HepG2 (cell line): ENCODE results near the gene IL1A. TPM values are rescaled to one million over a fixed set of nuclear protein-coding genes. Genes with fewer than 3 reads are reported as not detected.

Experiments
- ARNTL ChIP-seq: sonication (generic); formaldehyde crosslinking; IDR thresholded peaks from 2 replicates; pipeline ENCODE4 v1.4.0; 2020; ENCODE audit warnings: mild to moderate bottlenecking, missing genetic modification reagents
- ELF3 ChIP-seq: IDR thresholded peaks from 2 replicates; pipeline ENCODE4 v1.6.1; 2016; ENCODE audit warnings: missing genetic modification reagents, missing compliant biosample characterization
- ELF4 ChIP-seq: sonication (generic); formaldehyde crosslinking; IDR thresholded peaks from 2 replicates; pipeline ENCODE4 v1.5.0; 2020; ENCODE audit warnings: missing genetic modification reagents, mild to moderate bottlenecking, moderate library complexity, borderline replicate concordance
- JUNB ChIP-seq: sonication (generic); formaldehyde crosslinking; IDR thresholded peaks from 2 replicates; pipeline ENCODE4 v1.8.0; 2022; ENCODE audit warnings: missing genetic modification reagents, mild to moderate bottlenecking, borderline replicate concordance
- MTF1 ChIP-seq: sonication (generic); formaldehyde crosslinking; IDR thresholded peaks from 2 replicates; pipeline ENCODE4 v1.5.0; 2020; ENCODE audit warnings: missing genetic modification reagents
- MZF1 ChIP-seq: sonication (generic); formaldehyde crosslinking; IDR thresholded peaks from 2 replicates; pipeline ENCODE4 v1.8.1; 2023; ENCODE audit warnings: mild to moderate bottlenecking, missing genetic modification reagents, borderline replicate concordance
- SRY ChIP-seq: sonication (generic); formaldehyde crosslinking; IDR thresholded peaks from 2 replicates; pipeline ENCODE4 v1.8.0; 2022; ENCODE audit warnings: mild to moderate bottlenecking, missing genetic modification reagents
- TMF1 ChIP-seq: sonication (generic); formaldehyde crosslinking; IDR thresholded peaks from 2 replicates; pipeline ENCODE4 v1.8.1; 2022; ENCODE audit warnings: low read depth, missing genetic modification reagents
- ZNF136 ChIP-seq: sonication (generic); formaldehyde crosslinking; IDR thresholded peaks from 2 replicates; pipeline ENCODE4 v1.8.1; 2022; ENCODE audit warnings: low read depth, mild to moderate bottlenecking, moderate library complexity, missing genetic modification reagents
- ZNF160 ChIP-seq: sonication (generic); formaldehyde crosslinking; IDR thresholded peaks from 2 replicates; pipeline ENCODE4 v1.8.0; 2022; ENCODE audit warnings: mild to moderate bottlenecking, inconsistent platforms, missing genetic modification reagents
- ZNF383 ChIP-seq: sonication (generic); formaldehyde crosslinking; IDR thresholded peaks from 2 replicates; pipeline ENCODE4 v1.4.0; 2020; ENCODE audit warnings: missing genetic modification reagents, mild to moderate bottlenecking, borderline replicate concordance
- ZNF724P ChIP-seq: sonication (generic); formaldehyde crosslinking; IDR thresholded peaks from 2 replicates; pipeline ENCODE4 v1.8.0; 2022; ENCODE audit warnings: missing genetic modification reagents, borderline replicate concordance
- ZNF790 ChIP-seq: sonication (generic); formaldehyde crosslinking; IDR thresholded peaks from 2 replicates; pipeline ENCODE4 v1.8.0; 2022; ENCODE audit warnings: missing genetic modification reagents, mild to moderate bottlenecking, borderline replicate concordance
- polyA plus RNA-seq, 8 experiments: library from polyadenylated mRNA; depleted of rRNA in 3 of 8; stranded (reverse) in 7 of 8; unstranded in 1 of 8; fragments of >200 nt; fragmentation: Illumina TruSeq in 4 of 8; extraction: Trizol in 4 of 8; gene quantifications; 2 replicates each; pipeline versions ENCODE4 v1.2.1 to v1.2.3, GENCODE V29; 2011 to 2016; ENCODE audit warnings: low read depth in 4 of 8, missing spikeins in 1 of 8, mixed read lengths in 1 of 8; ENCODE audit not compliant: insufficient read depth in 1 of 8
- total RNA-seq, 5 experiments: library from RNA; depleted of rRNA; stranded (reverse); fragments of >200 nt; fragmentation: Illumina TruSeq; extraction: Trizol; gene quantifications; 2 replicates each; pipeline ENCODE4 v1.2.3, GENCODE V29; 2016; ENCODE audit warnings: low read depth in 1 of 5
- TF ChIP-seq, protein P1 (sequence below): sonication (generic); formaldehyde crosslinking; IDR thresholded peaks from 2 replicates; pipeline ENCODE4 v1.5.1; 2020; ENCODE audit warnings: mild to moderate bottlenecking, missing genetic modification reagents, moderate library complexity
- TF ChIP-seq, protein P2 (sequence below), 2 experiments: fragments of 450-650 bp in 1 of 2; sonication (generic) in 1 of 2; formaldehyde crosslinking in 1 of 2; IDR thresholded peaks; 2 replicates each; pipeline versions ENCODE4 v1.6.1 to v1.8.0; 2016 to 2022; ENCODE audit warnings: antibody characterized with exemption in 1 of 2, mild to moderate bottlenecking in 1 of 2, missing genetic modification reagents in 1 of 2
- TF ChIP-seq, protein P3 (sequence below): IDR thresholded peaks from 2 replicates; pipeline ENCODE4 v1.6.1; 2016; ENCODE audit warnings: mild to moderate bottlenecking

Gene IL1A
- total and polyA plus RNA-seq, 2 of the 13 experiments (the other 11 are each of a cell fraction or from before 2014, with no cell fraction given), result not detected

DNA sequence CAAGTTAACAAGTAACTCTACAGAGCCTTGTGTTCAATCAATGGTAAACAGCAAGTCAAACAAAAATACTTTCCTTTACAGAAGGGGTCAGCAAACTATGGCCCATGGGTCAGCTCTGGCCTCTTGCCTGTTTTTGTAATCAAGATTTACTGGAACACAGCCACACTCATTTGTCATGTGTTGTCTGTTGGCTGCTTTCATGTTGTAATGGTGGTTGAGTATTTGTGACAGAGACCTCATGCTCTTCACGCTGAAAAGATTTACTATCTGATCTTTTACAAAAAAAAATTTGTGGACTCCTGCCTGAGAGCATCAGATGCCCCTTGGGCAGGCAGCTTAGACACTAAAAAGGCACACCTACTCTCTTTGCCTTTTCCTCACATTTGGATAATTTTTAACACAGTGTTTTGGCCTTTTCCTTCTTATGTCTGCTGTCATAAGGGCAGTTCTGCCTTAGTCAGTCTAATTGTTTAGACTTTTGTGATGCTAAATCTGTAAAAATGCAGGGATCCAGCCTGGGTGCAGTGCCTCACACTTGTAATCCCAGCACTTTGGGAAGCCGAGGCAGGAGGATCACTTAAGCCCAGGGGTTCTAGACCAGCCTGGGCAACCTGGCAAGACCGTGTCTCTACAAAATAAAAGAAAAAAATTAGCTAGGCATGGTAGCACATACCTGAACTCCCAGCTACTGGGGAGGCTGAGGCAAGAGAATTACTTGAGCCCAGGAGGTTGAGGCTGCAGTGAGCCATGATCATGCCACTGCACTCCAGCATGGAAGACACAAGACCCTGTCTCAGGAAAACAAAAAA lies 34.0 kb upstream of the IL1A start (continued):
- TF ChIP-seq MZF1 (CRISPR knock-in tag), result no peak
- TF ChIP-seq ZNF383 (CRISPR knock-in tag), result no peak
- peak; percentile 98 for TF ChIP-seq ELF3 (CRISPR knock-in tag)
- peak; percentile 47; the same call in 1 of the 2 replicates for TF ChIP-seq MTF1 (CRISPR knock-in tag)
- 0 out of 2 replicates have a peak, but pooled peaks have one; percentile 87 for TF ChIP-seq ZNF724P
- TF ChIP-seq ZNF136 (CRISPR knock-in tag), result peak; percentile 85; the same call in 1 of the 2 replicates
- TF ChIP-seq TMF1 (CRISPR knock-in tag), result no peak
- TF ChIP-seq, protein P1, sequence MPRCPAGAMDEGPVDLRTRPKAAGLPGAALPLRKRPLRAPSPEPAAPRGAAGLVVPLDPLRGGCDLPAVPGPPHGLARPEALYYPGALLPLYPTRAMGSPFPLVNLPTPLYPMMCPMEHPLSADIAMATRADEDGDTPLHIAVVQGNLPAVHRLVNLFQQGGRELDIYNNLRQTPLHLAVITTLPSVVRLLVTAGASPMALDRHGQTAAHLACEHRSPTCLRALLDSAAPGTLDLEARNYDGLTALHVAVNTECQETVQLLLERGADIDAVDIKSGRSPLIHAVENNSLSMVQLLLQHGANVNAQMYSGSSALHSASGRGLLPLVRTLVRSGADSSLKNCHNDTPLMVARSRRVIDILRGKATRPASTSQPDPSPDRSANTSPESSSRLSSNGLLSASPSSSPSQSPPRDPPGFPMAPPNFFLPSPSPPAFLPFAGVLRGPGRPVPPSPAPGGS (CRISPR knock-in tag), result peak; percentile 80; the same call in 1 of the 2 replicates
- TF ChIP-seq ARNTL (CRISPR knock-in tag), result peak; percentile 85
- TF ChIP-seq ZNF160, result no peak
- TF ChIP-seq ZNF790 (CRISPR knock-in tag), result peak; percentile 54; the same call in 1 of the 2 replicates
- TF ChIP-seq SRY (CRISPR knock-in tag), result no peak
- TF ChIP-seq ELF4, result 0 out of 2 replicates have a peak, but pooled peaks have one; percentile 35
- TF ChIP-seq, protein P2, sequence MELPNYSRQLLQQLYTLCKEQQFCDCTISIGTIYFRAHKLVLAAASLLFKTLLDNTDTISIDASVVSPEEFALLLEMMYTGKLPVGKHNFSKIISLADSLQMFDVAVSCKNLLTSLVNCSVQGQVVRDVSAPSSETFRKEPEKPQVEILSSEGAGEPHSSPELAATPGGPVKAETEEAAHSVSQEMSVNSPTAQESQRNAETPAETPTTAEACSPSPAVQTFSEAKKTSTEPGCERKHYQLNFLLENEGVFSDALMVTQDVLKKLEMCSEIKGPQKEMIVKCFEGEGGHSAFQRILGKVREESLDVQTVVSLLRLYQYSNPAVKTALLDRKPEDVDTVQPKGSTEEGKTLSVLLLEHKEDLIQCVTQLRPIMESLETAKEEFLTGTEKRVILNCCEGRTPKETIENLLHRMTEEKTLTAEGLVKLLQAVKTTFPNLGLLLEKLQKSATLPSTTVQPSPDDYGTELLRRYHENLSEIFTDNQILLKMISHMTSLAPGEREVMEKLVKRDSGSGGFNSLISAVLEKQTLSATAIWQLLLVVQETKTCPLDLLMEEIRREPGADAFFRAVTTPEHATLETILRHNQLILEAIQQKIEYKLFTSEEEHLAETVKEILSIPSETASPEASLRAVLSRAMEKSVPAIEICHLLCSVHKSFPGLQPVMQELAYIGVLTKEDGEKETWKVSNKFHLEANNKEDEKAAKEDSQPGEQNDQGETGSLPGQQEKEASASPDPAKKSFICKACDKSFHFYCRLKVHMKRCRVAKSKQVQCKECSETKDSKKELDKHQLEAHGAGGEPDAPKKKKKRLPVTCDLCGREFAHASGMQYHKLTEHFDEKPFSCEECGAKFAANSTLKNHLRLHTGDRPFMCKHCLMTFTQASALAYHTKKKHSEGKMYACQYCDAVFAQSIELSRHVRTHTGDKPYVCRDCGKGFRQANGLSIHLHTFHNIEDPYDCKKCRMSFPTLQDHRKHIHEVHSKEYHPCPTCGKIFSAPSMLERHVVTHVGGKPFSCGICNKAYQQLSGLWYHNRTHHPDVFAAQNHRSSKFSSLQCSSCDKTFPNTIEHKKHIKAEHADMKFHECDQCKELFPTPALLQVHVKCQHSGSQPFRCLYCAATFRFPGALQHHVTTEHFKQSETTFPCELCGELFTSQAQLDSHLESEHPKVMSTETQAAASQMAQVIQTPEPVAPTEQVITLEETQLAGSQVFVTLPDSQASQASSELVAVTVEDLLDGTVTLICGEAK (IDR thresholded peaks at IDR 0.05), result no peak
- TF ChIP-seq, protein P2 (CRISPR knock-in tag; IDR thresholded peaks at IDR 0.05), result no peak; the same call in 1 of the 2 replicates
- TF ChIP-seq JUNB, result no peak; the same call in 1 of the 2 replicates
- TF ChIP-seq, protein P3, sequence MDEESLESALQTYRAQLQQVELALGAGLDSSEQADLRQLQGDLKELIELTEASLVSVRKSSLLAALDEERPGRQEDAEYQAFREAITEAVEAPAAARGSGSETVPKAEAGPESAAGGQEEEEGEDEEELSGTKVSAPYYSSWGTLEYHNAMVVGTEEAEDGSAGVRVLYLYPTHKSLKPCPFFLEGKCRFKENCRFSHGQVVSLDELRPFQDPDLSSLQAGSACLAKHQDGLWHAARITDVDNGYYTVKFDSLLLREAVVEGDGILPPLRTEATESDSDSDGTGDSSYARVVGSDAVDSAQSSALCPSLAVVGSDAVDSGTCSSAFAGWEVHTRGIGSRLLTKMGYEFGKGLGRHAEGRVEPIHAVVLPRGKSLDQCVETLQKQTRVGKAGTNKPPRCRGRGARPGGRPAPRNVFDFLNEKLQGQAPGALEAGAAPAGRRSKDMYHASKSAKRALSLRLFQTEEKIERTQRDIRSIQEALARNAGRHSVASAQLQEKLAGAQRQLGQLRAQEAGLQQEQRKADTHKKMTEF, result peak; percentile 100
